Ishikawa (cell line): ENCODE results near the gene PEAK3.

Source experiments
- CREB1 ChIP-seq: IDR thresholded peaks from 2 replicates; pipeline ENCODE4 v1.6.1; 2012; ENCODE audit warnings: low read depth
- EGR1 ChIP-seq: IDR thresholded peaks from 2 replicates; pipeline ENCODE4 v1.6.1; 2012
- NFIC ChIP-seq: IDR thresholded peaks from 2 replicates; pipeline ENCODE4 v1.6.1; 2012
- RAD21 ChIP-seq: IDR thresholded peaks from 2 replicates; pipeline ENCODE4 v1.6.1; 2012; ENCODE audit warnings: low read depth
- TEAD4 ChIP-seq: IDR thresholded peaks from 2 replicates; pipeline ENCODE4 v1.6.1; 2012
- YY1 ChIP-seq: IDR thresholded peaks from 2 replicates; pipeline ENCODE4 v1.6.1; 2012; ENCODE audit warnings: low read depth
- ZBTB7A ChIP-seq: IDR thresholded peaks from 2 replicates; pipeline ENCODE4 v1.6.1; 2012; ENCODE audit warnings: low read depth
- TF ChIP-seq, protein P1 (sequence below): IDR thresholded peaks from 2 replicates; pipeline ENCODE4 v1.6.1; 2012
- TF ChIP-seq, protein P2 (sequence below): IDR thresholded peaks from 2 replicates; pipeline ENCODE4 v1.6.1; 2012; ENCODE audit warnings: low read depth, mild to moderate bottlenecking
- TF ChIP-seq, protein P3 (sequence below): IDR thresholded peaks from 2 replicates; pipeline ENCODE4 v1.6.1; 2012

- TF ChIP-seq, protein P1, sequence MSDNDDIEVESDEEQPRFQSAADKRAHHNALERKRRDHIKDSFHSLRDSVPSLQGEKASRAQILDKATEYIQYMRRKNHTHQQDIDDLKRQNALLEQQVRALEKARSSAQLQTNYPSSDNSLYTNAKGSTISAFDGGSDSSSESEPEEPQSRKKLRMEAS, result no peak
- TF ChIP-seq TEAD4, result no peak
- TF ChIP-seq, protein P2, sequence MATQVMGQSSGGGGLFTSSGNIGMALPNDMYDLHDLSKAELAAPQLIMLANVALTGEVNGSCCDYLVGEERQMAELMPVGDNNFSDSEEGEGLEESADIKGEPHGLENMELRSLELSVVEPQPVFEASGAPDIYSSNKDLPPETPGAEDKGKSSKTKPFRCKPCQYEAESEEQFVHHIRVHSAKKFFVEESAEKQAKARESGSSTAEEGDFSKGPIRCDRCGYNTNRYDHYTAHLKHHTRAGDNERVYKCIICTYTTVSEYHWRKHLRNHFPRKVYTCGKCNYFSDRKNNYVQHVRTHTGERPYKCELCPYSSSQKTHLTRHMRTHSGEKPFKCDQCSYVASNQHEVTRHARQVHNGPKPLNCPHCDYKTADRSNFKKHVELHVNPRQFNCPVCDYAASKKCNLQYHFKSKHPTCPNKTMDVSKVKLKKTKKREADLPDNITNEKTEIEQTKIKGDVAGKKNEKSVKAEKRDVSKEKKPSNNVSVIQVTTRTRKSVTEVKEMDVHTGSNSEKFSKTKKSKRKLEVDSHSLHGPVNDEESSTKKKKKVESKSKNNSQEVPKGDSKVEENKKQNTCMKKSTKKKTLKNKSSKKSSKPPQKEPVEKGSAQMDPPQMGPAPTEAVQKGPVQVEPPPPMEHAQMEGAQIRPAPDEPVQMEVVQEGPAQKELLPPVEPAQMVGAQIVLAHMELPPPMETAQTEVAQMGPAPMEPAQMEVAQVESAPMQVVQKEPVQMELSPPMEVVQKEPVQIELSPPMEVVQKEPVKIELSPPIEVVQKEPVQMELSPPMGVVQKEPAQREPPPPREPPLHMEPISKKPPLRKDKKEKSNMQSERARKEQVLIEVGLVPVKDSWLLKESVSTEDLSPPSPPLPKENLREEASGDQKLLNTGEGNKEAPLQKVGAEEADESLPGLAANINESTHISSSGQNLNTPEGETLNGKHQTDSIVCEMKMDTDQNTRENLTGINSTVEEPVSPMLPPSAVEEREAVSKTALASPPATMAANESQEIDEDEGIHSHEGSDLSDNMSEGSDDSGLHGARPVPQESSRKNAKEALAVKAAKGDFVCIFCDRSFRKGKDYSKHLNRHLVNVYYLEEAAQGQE, result no peak
- TF ChIP-seq RAD21, result no peak
- no peak for TF ChIP-seq ZBTB7A
- no peak for TF ChIP-seq NFIC
- TF ChIP-seq YY1, result no peak
- TF ChIP-seq, protein P3, sequence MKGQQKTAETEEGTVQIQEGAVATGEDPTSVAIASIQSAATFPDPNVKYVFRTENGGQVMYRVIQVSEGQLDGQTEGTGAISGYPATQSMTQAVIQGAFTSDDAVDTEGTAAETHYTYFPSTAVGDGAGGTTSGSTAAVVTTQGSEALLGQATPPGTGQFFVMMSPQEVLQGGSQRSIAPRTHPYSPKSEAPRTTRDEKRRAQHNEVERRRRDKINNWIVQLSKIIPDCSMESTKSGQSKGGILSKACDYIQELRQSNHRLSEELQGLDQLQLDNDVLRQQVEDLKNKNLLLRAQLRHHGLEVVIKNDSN, result no peak
- TF ChIP-seq CREB1, result no peak
- no peak for TF ChIP-seq EGR1
These were observed 29.7 kb downstream of the PEAK3 start for GRCh38 chr19:2252055-2252796.
